BJ (cell line): ENCODE measurements around the gene DACH2. TPM values are rescaled to one million over a fixed set of nuclear protein-coding genes. Genes with fewer than 3 reads are reported as not detected.

Experiments
- CTCF ChIA-PET: fragments of 350-600 bp; formaldehyde crosslinking; extraction: SDS; loops from one replicate; lab custom pipeline; 2021; ENCODE audit warnings: antibody characterized with exemption, inconsistent platforms; lab: Yijun Ruan, JAX
- POLR2A ChIA-PET: fragments of 300-600 bp; sonication (Branson Sonifier 250); formaldehyde crosslinking; extraction: SDS; loops from one replicate; lab custom pipeline; 2021; ENCODE audit warnings: antibody characterized with exemption; lab: Charles Lee
- DNase-seq: peaks from one replicate; pipeline ENCODE4 v3.0.0-alpha.2; 2011; ENCODE audit warnings: low read depth
- H3K27me3 ChIP-seq: 2 replicates; pipeline ENCODE4 v1.6.0; 2011; ENCODE audit warnings: low read length; ENCODE audit not compliant: control insufficient read depth, insufficient read depth
- H3K36me3 ChIP-seq: 2 replicates; pipeline ENCODE4 v1.5.1; 2011; ENCODE audit warnings: low read length; ENCODE audit not compliant: control insufficient read depth, insufficient read depth
- H3K4me3 ChIP-seq: 2 replicates; pipeline ENCODE4 v1.5.1; 2011; ENCODE audit warnings: low read depth, mild to moderate bottlenecking, control low read depth, low read length
- polyA plus RNA-seq: library from polyadenylated mRNA; depleted of rRNA; stranded (reverse); fragments of >200 nt; gene quantifications from 2 replicates; pipeline ENCODE4 v1.2.3, GENCODE V29; 2011
- TF ChIP-seq, protein P1 (sequence below): IDR thresholded peaks from 2 replicates; pipeline ENCODE4 v1.5.1; 2011; ENCODE audit warnings: low read depth, mild to moderate bottlenecking, control low read depth, inconsistent platforms, low read length, moderate library complexity; ENCODE audit not compliant: insufficient read depth

DACH2 gene
- polyA plus RNA-seq, 1 experiment: not detected

DNA sequence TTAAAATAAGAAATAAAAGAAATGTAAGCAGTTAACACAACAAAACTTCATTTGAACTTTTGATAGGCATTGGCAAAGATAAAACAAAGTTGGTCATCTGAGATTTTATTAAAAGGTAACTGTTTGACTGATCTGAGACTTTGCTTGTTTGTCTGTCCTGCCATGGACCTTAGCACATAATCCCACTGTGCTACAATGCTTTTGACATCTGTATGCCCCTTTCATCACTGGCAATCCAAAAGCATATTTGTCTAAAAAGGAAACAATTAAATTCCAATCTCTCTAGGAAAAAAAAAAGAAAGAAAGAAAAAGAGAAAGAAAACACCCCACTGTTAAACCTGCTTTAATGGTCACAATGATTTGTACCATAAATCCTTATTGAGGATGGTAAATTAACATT lies 231.0 kb downstream of the DACH2 start:
- ChIA-PET CTCF (no interaction called here), POLR2A (no interaction called here)

GRCh38 chrX:86383681-86384540 lies 235.7 kb downstream of the DACH2 start:
- TF ChIP-seq, protein P1, sequence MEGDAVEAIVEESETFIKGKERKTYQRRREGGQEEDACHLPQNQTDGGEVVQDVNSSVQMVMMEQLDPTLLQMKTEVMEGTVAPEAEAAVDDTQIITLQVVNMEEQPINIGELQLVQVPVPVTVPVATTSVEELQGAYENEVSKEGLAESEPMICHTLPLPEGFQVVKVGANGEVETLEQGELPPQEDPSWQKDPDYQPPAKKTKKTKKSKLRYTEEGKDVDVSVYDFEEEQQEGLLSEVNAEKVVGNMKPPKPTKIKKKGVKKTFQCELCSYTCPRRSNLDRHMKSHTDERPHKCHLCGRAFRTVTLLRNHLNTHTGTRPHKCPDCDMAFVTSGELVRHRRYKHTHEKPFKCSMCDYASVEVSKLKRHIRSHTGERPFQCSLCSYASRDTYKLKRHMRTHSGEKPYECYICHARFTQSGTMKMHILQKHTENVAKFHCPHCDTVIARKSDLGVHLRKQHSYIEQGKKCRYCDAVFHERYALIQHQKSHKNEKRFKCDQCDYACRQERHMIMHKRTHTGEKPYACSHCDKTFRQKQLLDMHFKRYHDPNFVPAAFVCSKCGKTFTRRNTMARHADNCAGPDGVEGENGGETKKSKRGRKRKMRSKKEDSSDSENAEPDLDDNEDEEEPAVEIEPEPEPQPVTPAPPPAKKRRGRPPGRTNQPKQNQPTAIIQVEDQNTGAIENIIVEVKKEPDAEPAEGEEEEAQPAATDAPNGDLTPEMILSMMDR: no peak
- CTCF ChIA-PET: no interaction called here
- POLR2A ChIA-PET: no interaction called here
- DNase-seq: no peak
- Histone ChIP-seq H3K4me3 (no peak overlapping the region), H3K27me3 (no peaks in the 10 kb centered on the region), H3K36me3 (no peaks in the 10 kb centered on the region)

More for the DNA sequence above, 231.0 kb downstream of the DACH2 start:
- Histone ChIP-seq H3K27me3 (no peaks in the 10 kb centered on the region), H3K36me3 (no peaks in the 10 kb centered on the region), H3K4me3 (no peak overlapping the region)
- TF ChIP-seq, protein P1: no peak
- DNase-seq: no peak

GRCh38 chrX:86407371-86407770 lies 259.1 kb downstream of the DACH2 start:
- no peaks in the 10 kb centered on the region for H3K27me3 ChIP-seq
- POLR2A ChIA-PET: no interaction called here
- H3K4me3 ChIP-seq: no peak overlapping the region
- CTCF ChIA-PET: no interaction called here
- DNase-seq: no peak
- no peaks in the 10 kb centered on the region for H3K36me3 ChIP-seq
- TF ChIP-seq, protein P1: no peak

- H3K4me3 ChIP-seq: no peak overlapping the region
- no peaks in the 10 kb centered on the region for H3K36me3 ChIP-seq
- DNase-seq: no peak
- ChIA-PET POLR2A (no interaction called here), CTCF (no interaction called here)
- no peaks in the 10 kb centered on the region for H3K27me3 ChIP-seq
- TF ChIP-seq, protein P1: no peak
Measured at GRCh38 chrX:86421771-86422170, 273.5 kb downstream of the DACH2 start.

DNA sequence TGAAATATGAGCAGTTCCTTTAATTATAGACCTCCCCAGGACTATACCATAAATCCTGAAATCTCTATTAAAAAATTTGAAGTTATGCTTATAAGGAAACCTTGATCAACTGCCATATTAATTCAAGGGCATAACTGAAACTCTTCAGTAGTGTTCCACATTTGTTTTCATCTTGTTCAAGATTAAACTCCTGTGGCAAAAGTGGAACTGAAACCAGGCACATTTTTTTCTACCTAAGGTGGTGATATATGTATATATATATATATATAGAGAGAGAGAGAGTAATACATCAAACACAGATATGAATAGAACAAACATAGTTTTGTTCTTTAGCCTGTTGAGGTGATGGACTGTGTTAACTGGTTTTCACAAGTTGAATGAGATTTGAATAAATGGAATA lies 287.9 kb downstream of the DACH2 start:
- Histone ChIP-seq H3K4me3 (no peak overlapping the region), H3K27me3 (no peaks in the 10 kb centered on the region), H3K36me3 (no peaks in the 10 kb centered on the region)
- POLR2A ChIA-PET: no interaction called here
- CTCF ChIA-PET: no interaction called here
- no peak for DNase-seq
- TF ChIP-seq, protein P1: no peak
